Fibroblast of the aortic adventitia (primary cell): Measurements from ENCODE around the gene ADAT1. TPM values are rescaled to one million over a fixed set of nuclear protein-coding genes. Genes with fewer than 3 reads are reported as not detected.

Experiments
- DNase-seq: peaks from one replicate; pipeline ENCODE4 v3.0.0-alpha.2; 2010; ENCODE audit warnings: low read depth
- H3K4me3 ChIP-seq: 2 replicates; pipeline ENCODE4 v1.5.1; 2011; ENCODE audit warnings: low read depth, mild to moderate bottlenecking, control low read depth, low read length, moderate library complexity
- CTCF ChIP-seq: IDR thresholded peaks from 2 replicates; pipeline ENCODE4 v1.5.1; 2011; ENCODE audit warnings: mild to moderate bottlenecking, low read length, control low read depth, inconsistent platforms; ENCODE audit not compliant: insufficient read depth
- total RNA-seq: library from RNA; depleted of rRNA; stranded (reverse); fragments of >200 nt; gene quantifications from 2 replicates; pipeline ENCODE4 v1.2.3, GENCODE V29; 2012; ENCODE audit warnings: low replicate concordance

ADAT1 gene
- total RNA-seq, 1 donor: 65.1 TPM

GRCh38 chr16:75555707-75556430 lies 67.2 kb downstream of the ADAT1 start, which contains the start of gene TMEM231:
TMEM231 (minus strand) TSS chr16:75556252; CDS start chr16:75556209, 43 bp downstream.
- H3K4me3 ChIP-seq: peak within 1 kb of the TSS; percentile 81
- TF ChIP-seq CTCF: no peak
- peak; percentile 89 for DNase-seq

- peak overlapping the region; percentile 81 for H3K4me3 ChIP-seq
- DNase-seq: peak; percentile 87
- TF ChIP-seq CTCF: no peak
Measured at GRCh38 chr16:75555213-75555706, 67.8 kb downstream of the ADAT1 start.

GRCh38 chr16:75552951-75553350 lies 70.1 kb downstream of the ADAT1 start:
- peak; percentile 33 for DNase-seq
- H3K4me3 ChIP-seq: no peak overlapping the region
- TF ChIP-seq CTCF: no peak

- no peak overlapping the region for H3K4me3 ChIP-seq
- peak; percentile 50 for TF ChIP-seq CTCF
- DNase-seq: peak; percentile 29
Measured at GRCh38 chr16:75550211-75550662, 72.8 kb downstream of the ADAT1 start.

Other genes with a start within 250 kb of the ADAT1 start
- 47.0 and 108 TPM in 2 replicates for gene CFDP1, start 189.8 kb downstream of the ADAT1 start, total RNA-seq
- 7.0 and 13.6 TPM in 2 replicates for gene TMEM170A, start 158.6 kb downstream of the ADAT1 start, total RNA-seq
- 0.16 and 0.27 TPM in 2 replicates for gene CHST6, start 127.8 kb downstream of the ADAT1 start, total RNA-seq
- 0.09 TPM in 1 of 2 replicates, not detected in the other for gene CHST5, start 87.2 kb downstream of the ADAT1 start, total RNA-seq
- gene TMEM231, start 67.0 kb downstream of the ADAT1 start, total RNA-seq: 6.4 and 13.9 TPM in 2 replicates
- gene GABARAPL2, start 56.9 kb downstream of the ADAT1 start, total RNA-seq: 46.5 and 105 TPM in 2 replicates
- 75.6 and 144 TPM in 2 replicates for gene KARS1, start 24.4 kb upstream of the ADAT1 start, total RNA-seq
- 42.5 and 78.1 TPM in 2 replicates for gene TERF2IP, start 24.5 kb upstream of the ADAT1 start, total RNA-seq
- gene CPHXL2, start 53.7 kb upstream of the ADAT1 start, total RNA-seq: not detected in 2 replicates
- not detected in 2 replicates for gene DUXB, start 78.2 kb upstream of the ADAT1 start, total RNA-seq
- not detected in 2 replicates for gene CPHXL, start 103.2 kb upstream of the ADAT1 start, total RNA-seq